GM15510 (cell line): ENCODE data around the gene TST.

Experiments
- POLR2A ChIP-seq: IDR thresholded peaks from 3 replicates; pipeline ENCODE4 v1.6.1; 2011; ENCODE audit warnings: borderline replicate concordance; ENCODE audit not compliant: insufficient read length; ENCODE audit errors: extremely low read depth

TST gene

GRCh38 chr22:37046589-37046988 is 27.3 kb upstream of the TST start:
- no peak for TF ChIP-seq POLR2A

GRCh38 chr22:37045958-37046357 is 26.7 kb upstream of the TST start:
- TF ChIP-seq POLR2A = no peak

GRCh38 chr22:37044634-37045625 is 25.7 kb upstream of the TST start:
- no peak for TF ChIP-seq POLR2A

GRCh38 chr22:37043828-37044538 is 24.7 kb upstream of the TST start:
- TF ChIP-seq POLR2A = no peak

GRCh38 chr22:37043209-37043827 is 24.1 kb upstream of the TST start:
- no peak for TF ChIP-seq POLR2A

- TF ChIP-seq POLR2A = no peak
Measured at GRCh38 chr22:37039466-37039865, 20.2 kb upstream of the TST start.

- no peak for TF ChIP-seq POLR2A
Measured at GRCh38 chr22:37037669-37038068, 18.4 kb upstream of the TST start.

- no peak for TF ChIP-seq POLR2A
Measured at GRCh38 chr22:37036655-37037377, 17.6 kb upstream of the TST start.

GRCh38 chr22:37033605-37034430 is 14.6 kb upstream of the TST start:
- TF ChIP-seq POLR2A = no peak

GRCh38 chr22:37032535-37033460 is 13.6 kb upstream of the TST start:
- TF ChIP-seq POLR2A = no peak

- no peak for TF ChIP-seq POLR2A
Measured at GRCh38 chr22:37032134-37032534, 12.9 kb upstream of the TST start.

- TF ChIP-seq POLR2A = no peak
Measured at GRCh38 chr22:37030560-37031281, 11.5 kb upstream of the TST start.
